ENCODE measurements around the gene IL1R1. TPM values are rescaled to one million over a fixed set of nuclear protein-coding genes. Genes with fewer than 3 reads are reported as not detected.

IL1R1 gene
- total RNA-seq, 2 donors from 2014 or later = 41.7 to 68.1 TPM

DNA sequence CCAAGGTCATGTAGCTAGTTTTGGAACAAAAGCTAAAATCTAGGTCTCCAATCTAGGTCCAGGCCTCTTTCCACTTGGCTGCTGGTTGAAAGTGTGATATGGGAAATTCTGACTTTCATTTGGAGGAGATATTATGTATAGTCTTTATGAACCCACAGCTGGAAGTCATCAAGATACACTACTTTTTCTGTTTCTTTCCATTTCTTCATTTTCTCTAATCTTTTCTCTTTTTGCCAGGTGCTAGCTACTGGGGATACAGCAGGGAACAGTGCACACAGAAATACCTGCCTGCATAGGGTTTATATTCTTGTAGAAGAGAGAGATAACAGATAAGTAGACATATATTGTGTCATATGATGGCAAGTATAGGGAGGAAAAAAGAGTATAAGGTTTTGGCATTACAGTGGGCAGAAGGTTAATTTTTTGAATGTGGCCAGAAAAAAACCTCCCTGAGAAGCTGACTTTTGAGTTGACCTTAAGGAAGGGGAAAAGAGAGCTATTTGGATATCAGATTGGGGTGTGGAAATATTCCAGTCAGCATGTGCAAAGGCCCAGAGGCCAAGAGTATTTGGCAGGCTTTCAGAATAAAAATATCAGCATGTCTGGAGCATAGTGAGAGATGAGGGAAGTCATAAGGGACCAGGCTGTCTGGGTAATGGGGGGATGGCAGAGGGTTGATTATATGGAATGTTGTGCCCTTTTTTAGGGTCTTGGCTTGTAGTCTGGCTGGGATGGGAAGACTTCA lies 15.6 kb downstream of the IL1R1 start:
- peak overlapping the region; percentile 13 for H3K27ac Mint-ChIP-seq
- H3K4me3 Mint-ChIP-seq = no peak overlapping the region
- H3K9me3 Mint-ChIP-seq = peaks cover 11% of the 10 kb centered on the region
- H3K27me3 Mint-ChIP-seq = no peaks in the 10 kb centered on the region
- ATAC-seq (replicated peaks) = no peak
- H3K4me1 Mint-ChIP-seq = peaks cover 28% of the 10 kb centered on the region
- peaks cover 92% of the 10 kb centered on the region for H3K36me3 Mint-ChIP-seq (ENCODE audit: low read depth)

DNA sequence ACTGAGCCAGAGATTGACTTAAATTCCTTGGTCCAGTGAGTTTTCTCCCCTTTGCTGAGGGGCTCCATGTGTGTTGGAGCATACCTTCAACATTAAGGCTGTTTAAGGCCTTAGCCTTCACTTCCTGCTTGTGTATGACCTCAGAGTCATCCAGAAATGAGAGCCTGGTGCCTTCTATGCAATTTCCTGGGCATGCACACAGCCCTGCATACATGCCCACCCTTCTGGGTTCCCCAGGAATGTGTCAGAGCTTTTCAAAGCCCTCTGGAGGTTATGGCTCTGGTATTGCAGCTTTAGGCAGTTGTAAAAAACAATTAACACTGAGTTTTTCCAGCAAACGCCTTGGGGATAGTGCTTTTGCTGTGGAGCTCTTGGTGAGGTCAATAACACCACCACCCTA lies 16.7 kb downstream of the IL1R1 start:
- H3K36me3 Mint-ChIP-seq (ENCODE audit: low read depth) = peaks cover 92% of the 10 kb centered on the region
- peaks cover 11% of the 10 kb centered on the region for H3K9me3 Mint-ChIP-seq
- no peaks in the 10 kb centered on the region for H3K27me3 Mint-ChIP-seq
- H3K4me3 Mint-ChIP-seq = no peak overlapping the region
- no peak overlapping the region for H3K27ac Mint-ChIP-seq
- ATAC-seq (replicated peaks) = no peak
- H3K4me1 Mint-ChIP-seq = peaks cover 23% of the 10 kb centered on the region

GRCh38 chr2:102166189-102166845 lies 23.8 kb downstream of the IL1R1 start:
- no peaks in the 10 kb centered on the region for H3K27me3 Mint-ChIP-seq
- H3K4me3 Mint-ChIP-seq = no peak overlapping the region
- H3K27ac Mint-ChIP-seq = no peak overlapping the region
- H3K4me1 Mint-ChIP-seq = peaks cover 5% of the 10 kb centered on the region
- peaks cover 95% of the 10 kb centered on the region for H3K36me3 Mint-ChIP-seq (ENCODE audit: low read depth)
- no peaks in the 10 kb centered on the region for H3K9me3 Mint-ChIP-seq
- peak; percentile 51 for ATAC-seq (replicated peaks)

- H3K36me3 Mint-ChIP-seq (ENCODE audit: low read depth) = peaks cover 100% of the 10 kb centered on the region
- ATAC-seq (replicated peaks) = no peak
- no peak overlapping the region for H3K4me3 Mint-ChIP-seq
- peaks cover 5% of the 10 kb centered on the region for H3K4me1 Mint-ChIP-seq
- no peak overlapping the region for H3K27ac Mint-ChIP-seq
- no peaks in the 10 kb centered on the region for H3K9me3 Mint-ChIP-seq
- no peaks in the 10 kb centered on the region for H3K27me3 Mint-ChIP-seq
These were observed 25.7 kb downstream of the IL1R1 start for GRCh38 chr2:102168026-102168771.

DNA sequence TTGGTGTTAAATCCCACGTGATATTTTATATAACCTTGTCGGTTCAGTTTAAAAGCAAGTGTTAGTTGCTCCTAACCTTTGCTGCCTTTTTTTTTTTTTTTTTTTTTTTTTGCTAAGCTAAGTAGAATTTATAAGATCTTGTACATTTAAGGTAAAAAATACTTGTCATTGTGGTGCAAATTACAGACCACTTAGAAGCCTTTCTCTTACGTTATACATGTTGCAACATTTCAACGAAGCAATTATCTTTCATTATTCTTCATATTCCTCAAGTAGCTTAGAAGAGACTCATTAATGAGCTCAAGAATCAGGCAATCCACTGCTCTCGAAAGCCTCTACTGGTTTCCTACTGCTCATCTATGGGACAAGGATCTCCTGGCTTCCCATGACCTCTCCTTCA lies 29.4 kb downstream of the IL1R1 start:
- Mint-ChIP-seq H3K4me3 (no peak overlapping the region), H3K27me3 (no peaks in the 10 kb centered on the region), H3K9me3 (no peaks in the 10 kb centered on the region), H3K27ac (no peak overlapping the region), H3K36me3 (ENCODE audit: low read depth) (peaks cover 100% of the 10 kb centered on the region), H3K4me1 (peaks cover 3% of the 10 kb centered on the region)
- no peak for ATAC-seq (replicated peaks)

- H3K9me3 Mint-ChIP-seq = no peaks in the 10 kb centered on the region
- peaks cover 3% of the 10 kb centered on the region for H3K4me1 Mint-ChIP-seq
- H3K27me3 Mint-ChIP-seq = no peaks in the 10 kb centered on the region
- no peak overlapping the region for H3K4me3 Mint-ChIP-seq
- no peak overlapping the region for H3K27ac Mint-ChIP-seq
- no peak for ATAC-seq (replicated peaks)
- peaks cover 100% of the 10 kb centered on the region for H3K36me3 Mint-ChIP-seq (ENCODE audit: low read depth)
These were observed 30.2 kb downstream of the IL1R1 start for GRCh38 chr2:102172745-102173144.

- Mint-ChIP-seq H3K27me3 (no peaks in the 10 kb centered on the region), H3K27ac (no peak overlapping the region), H3K9me3 (no peaks in the 10 kb centered on the region), H3K36me3 (ENCODE audit: low read depth) (peaks cover 89% of the 10 kb centered on the region), H3K4me1 (peaks cover 3% of the 10 kb centered on the region), H3K4me3 (no peak overlapping the region)
- no peak for ATAC-seq (replicated peaks)
These were observed 33.6 kb downstream of the IL1R1 start for GRCh38 chr2:102176172-102176571.

DNA sequence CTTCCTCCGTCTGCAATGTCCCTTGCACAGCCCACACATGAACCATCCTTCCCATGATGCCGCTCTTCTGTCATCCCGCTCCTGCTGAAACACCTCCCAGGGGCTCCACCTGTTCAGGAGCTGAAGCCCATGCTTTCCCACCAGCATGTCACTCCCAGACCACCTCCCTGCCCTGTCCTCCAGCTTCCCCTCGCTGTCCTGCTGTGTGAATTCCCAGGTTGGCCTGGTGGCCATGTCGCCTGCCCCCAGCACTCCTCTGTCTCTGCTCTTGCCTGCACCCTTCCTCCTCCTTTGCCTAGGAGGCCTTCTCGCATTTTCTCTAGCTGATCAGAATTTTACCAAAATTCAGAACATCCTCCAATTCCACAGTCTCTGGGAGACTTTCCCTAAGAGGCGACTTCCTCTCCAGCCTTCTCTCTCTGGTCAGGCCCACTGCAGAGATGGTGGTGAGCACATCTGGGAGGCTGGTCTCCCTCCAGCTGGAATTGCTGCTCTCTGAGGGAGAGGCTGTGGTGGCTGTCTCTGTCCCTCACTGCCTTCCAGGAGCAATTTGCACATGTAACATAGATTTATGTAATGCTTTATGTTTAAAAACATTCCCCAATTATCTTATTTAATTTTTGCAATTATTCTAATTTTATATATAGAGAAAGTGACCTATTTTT lies 35.4 kb downstream of the IL1R1 start:
- Mint-ChIP-seq H3K27me3 (no peaks in the 10 kb centered on the region), H3K27ac (no peak overlapping the region), H3K9me3 (no peaks in the 10 kb centered on the region), H3K4me1 (peaks cover 7% of the 10 kb centered on the region), H3K4me3 (no peak overlapping the region), H3K36me3 (ENCODE audit: low read depth) (peaks cover 72% of the 10 kb centered on the region)
- ATAC-seq (replicated peaks) = no peak

DNA sequence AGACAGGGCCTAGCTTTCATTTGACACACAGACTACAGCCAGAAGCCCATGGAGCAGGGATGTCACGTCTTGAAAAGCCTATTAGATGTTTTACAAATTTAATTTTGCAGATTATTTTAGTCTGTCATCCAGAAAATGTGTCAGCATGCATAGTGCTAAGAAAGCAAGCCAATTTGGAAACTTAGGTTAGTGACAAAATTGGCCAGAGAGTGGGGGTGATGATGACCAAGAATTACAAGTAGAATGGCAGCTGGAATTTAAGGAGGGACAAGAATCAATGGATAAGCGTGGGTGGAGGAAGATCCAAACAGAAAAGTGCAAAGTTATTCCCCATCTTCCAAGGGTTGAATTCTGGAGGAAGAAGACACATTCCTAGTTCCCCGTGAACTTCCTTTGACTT lies 36.5 kb downstream of the IL1R1 start:
- H3K4me1 Mint-ChIP-seq = peaks cover 7% of the 10 kb centered on the region
- no peak overlapping the region for H3K27ac Mint-ChIP-seq
- H3K4me3 Mint-ChIP-seq = no peak overlapping the region
- H3K27me3 Mint-ChIP-seq = no peaks in the 10 kb centered on the region
- no peak for ATAC-seq (replicated peaks)
- H3K36me3 Mint-ChIP-seq (ENCODE audit: low read depth) = peaks cover 61% of the 10 kb centered on the region
- H3K9me3 Mint-ChIP-seq = no peaks in the 10 kb centered on the region

- H3K9me3 Mint-ChIP-seq = no peaks in the 10 kb centered on the region
- H3K27ac Mint-ChIP-seq = no peak overlapping the region
- H3K36me3 Mint-ChIP-seq (ENCODE audit: low read depth) = peaks cover 51% of the 10 kb centered on the region
- peaks cover 7% of the 10 kb centered on the region for H3K4me1 Mint-ChIP-seq
- ATAC-seq (replicated peaks) = no peak
- H3K4me3 Mint-ChIP-seq = no peak overlapping the region
- no peaks in the 10 kb centered on the region for H3K27me3 Mint-ChIP-seq
These were observed 37.5 kb downstream of the IL1R1 start for GRCh38 chr2:102179788-102180686.

DNA sequence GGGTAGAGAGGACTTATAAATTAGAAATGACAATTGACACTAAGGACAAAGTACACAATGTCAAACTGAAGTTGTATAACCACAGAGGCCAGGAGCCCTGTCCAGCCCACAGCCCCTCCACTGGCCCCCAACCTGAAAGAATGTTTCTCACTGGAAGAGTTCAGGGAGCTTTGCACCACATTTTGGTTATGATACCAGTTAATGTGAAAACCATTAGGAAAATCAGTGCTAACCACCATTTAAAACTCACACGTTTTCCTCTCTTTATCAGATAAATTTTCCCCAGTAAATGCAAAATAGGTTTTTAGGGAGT lies 38.1 kb downstream of the IL1R1 start:
- no peaks in the 10 kb centered on the region for H3K9me3 Mint-ChIP-seq

GRCh38 chr2:102181376-102181775 lies 38.8 kb downstream of the IL1R1 start:
- ATAC-seq (replicated peaks) = no peak
- Mint-ChIP-seq H3K27me3 (no peaks in the 10 kb centered on the region), H3K27ac (no peak overlapping the region), H3K4me1 (peaks cover 3% of the 10 kb centered on the region), H3K4me3 (no peak overlapping the region), H3K9me3 (no peaks in the 10 kb centered on the region), H3K36me3 (ENCODE audit: low read depth) (peaks cover 37% of the 10 kb centered on the region)

More for the DNA sequence above, 38.1 kb downstream of the IL1R1 start:
- Mint-ChIP-seq H3K27ac (no peak overlapping the region), H3K4me3 (no peak overlapping the region), H3K36me3 (ENCODE audit: low read depth) (peaks cover 45% of the 10 kb centered on the region), H3K27me3 (no peaks in the 10 kb centered on the region), H3K4me1 (peaks cover 4% of the 10 kb centered on the region)
- no peak for ATAC-seq (replicated peaks)

GRCh38 chr2:102181919-102182635 lies 39.5 kb downstream of the IL1R1 start:
- Mint-ChIP-seq H3K27me3 (no peaks in the 10 kb centered on the region), H3K9me3 (no peaks in the 10 kb centered on the region), H3K36me3 (ENCODE audit: low read depth) (peaks cover 30% of the 10 kb centered on the region), H3K27ac (no peak overlapping the region), H3K4me1 (peaks cover 3% of the 10 kb centered on the region), H3K4me3 (no peak overlapping the region)
- no peak for ATAC-seq (replicated peaks)

All from activated T-helper 17 cell treated with anti-CD3 and anti-CD28 coated beads, Interleukin-2, amount 50 U/mL, for 72 hours (primary cell).